COLO668 (cell line): ENCODE results near the gene RNASEH2A.

ENCODE experiments used
- DNase-seq: peaks from one replicate; lab custom pipeline; 2025; ENCODE audit not compliant: unreplicated experiment; lab: John Stamatoyannopoulos, UW

Gene RNASEH2A

DNA sequence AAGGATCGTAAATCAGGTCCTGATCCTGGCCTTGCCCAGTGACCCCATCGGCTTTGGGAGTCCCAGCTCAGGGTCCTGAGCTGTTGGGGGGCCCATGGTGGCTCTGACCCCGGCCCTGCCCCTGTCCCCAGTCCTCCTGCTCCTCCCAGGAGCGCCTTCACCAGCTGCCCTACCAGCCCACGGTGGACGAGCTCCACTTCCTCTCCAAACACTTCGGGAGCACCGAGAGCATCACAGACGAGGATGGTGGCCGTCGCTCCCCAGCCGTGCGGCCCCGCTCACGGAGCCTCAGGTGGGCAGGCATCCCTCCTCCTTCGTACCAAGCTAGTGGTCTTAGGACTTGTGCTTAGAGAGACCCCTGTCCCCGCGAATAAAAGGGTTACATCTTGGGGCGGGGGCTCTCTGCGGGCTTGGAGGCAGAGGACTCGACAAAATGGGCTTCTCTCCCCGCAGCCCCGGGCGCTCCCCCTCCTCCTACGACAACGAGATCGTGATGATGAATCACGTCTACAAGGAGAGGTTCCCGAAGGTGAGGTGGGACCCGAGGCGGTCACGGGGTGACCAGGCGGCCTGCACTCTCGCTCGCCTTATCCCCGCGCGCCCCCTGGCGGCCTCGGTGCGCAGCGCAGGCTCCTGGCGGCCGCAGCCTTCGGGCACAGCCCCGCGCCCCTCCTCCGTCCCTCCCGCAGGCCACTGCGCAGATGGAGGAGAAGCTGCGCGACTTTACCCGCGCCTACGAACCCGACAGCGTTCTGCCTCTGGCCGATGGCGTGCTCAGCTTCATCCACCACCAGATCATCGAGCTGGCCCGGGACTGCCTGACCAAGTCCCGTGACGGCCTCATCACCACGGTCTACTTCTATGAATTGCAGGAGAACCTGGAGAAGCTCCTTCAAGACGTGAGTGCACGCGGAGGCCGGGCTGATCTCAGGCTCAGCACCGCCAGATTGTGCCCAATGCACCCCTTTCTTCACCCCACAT lies 41.1 kb downstream of the RNASEH2A start:
- DNase-seq: peak; percentile 83

DNA sequence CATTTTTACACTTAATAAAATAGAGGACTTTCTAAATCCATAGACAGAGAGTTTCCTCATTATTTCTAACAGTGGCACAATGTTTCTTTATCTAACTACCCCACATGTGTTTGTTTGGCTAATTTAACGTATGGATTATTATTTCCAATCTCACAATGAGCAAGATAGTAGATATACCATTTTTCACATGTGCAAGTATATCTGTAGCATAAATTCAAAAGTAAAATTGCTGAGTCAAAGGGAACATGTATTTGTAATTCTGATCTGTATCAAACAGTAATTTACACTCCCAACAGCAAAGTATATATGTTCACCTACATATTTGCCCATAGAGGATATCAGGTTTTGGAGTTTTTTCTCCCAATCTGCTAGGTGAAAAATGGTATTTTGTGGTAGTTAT lies 50.3 kb downstream of the RNASEH2A start:
- no peak for DNase-seq

DNA sequence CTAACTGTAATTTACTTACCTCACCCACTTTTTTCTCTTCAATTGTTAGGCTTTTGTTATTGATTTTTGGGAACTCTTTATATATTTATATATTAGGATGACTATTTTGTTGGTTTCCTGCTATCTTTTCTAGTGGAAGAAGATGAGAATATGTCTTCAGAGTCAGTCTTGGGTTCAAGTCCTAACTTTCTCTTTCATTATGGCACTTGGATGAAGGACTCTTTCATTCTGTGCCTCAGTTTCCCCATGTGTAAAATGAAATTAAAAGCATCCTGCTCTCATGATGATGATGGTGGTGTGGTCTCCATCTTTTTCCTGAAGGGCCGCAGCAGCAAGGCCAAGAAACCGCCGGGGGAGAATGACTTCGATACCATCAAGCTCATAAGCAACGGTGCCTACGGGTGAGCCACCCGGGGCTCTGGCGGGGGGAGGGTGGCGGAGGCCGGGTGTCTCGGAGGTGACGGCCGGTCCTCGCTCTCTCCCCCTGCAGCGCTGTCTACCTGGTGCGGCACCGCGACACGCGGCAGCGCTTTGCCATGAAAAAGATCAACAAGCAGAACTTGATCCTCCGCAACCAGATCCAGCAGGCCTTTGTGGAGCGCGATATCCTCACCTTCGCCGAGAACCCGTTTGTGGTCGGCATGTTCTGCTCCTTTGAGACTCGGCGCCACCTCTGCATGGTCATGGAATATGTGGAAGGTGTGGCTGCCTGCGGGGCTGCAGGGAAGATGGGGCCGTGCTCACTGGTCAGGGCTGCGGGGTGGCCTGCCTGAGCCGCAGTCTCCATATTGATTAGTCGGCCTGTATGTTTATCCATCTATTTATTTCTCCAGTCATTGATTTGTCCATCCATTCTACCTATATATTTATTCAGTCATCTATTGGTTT lies 51.9 kb downstream of the RNASEH2A start:
- no peak for DNase-seq

DNA sequence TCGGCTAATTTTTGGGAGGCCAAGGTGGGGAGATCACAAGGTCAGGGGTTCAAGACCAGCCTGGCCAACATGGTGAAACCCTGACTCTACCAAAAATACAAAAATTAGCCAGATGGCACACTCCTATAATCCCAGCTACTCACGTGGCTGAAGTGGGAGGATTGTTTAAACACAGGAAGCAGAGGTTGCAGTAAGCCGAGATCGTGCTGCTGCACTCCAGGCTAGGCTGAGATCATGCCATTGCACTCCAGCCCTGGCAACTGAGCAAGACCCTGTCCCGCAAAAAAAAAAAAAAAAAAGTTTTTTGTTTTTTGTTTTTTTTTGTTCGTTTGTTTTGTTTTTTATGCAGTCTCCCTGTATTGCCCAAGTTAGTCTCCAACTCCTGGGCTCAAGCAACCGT lies 53.2 kb downstream of the RNASEH2A start:
- no peak for DNase-seq
